AG10803 (cell line): Measurements from ENCODE around the gene SRCIN1.

Experiments used
- DNase-seq: peaks from one replicate; pipeline ENCODE4 v3.0.0; 2010; ENCODE audit warnings: low read depth
- H3K4me3 ChIP-seq: 2 replicates; pipeline ENCODE4 v1.5.1; 2011; ENCODE audit warnings: mild to moderate bottlenecking, low read length, control low read depth
- TF ChIP-seq, protein P1 (sequence below): conservative IDR thresholded peaks from 2 replicates; pipeline ENCODE4 v1.5.1; 2011; ENCODE audit warnings: mild to moderate bottlenecking, low read length, control low read depth, inconsistent platforms

Gene SRCIN1

DNA sequence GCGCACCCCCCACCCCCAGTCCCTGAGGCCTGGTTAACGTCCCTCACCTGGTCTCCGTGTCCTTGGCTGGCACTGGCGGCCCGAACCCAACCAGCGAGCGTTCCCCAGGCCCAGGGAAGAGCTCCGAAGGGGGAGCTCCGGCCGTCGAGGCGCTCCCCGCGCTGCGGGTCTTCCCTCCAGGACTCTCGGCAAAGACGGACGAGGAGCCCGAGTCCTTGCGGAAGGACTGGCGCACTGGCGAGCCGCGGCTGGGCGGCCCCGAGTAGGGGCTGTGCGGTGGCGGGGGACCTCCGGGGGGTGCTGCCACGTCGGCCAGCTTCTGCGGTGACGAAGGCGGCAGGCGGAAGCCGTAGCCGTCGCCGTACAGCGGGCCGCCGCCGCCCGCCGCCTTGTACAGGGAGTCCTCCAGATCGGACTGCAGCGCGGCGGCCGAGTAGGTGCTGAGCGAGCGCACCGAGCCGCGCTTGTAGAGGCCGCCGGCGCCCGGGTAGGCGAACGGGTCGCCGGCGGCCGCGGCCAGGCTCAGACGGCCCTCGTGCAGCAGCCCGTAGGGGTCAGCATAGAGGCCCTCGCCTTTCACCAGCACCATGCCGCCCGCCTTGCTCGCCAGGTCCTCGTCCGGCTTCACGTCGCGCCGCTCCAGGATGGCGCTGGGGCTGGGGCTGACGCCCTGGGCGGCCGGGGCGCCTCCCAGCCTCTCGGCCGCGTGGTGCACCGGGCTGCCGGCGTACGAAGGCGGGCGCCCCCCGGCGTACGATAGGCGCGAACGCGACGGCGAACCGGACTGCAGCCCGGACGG, 44.1 kb downstream of the SRCIN1 start:
- no peak for DNase-seq
- TF ChIP-seq, protein P1, sequence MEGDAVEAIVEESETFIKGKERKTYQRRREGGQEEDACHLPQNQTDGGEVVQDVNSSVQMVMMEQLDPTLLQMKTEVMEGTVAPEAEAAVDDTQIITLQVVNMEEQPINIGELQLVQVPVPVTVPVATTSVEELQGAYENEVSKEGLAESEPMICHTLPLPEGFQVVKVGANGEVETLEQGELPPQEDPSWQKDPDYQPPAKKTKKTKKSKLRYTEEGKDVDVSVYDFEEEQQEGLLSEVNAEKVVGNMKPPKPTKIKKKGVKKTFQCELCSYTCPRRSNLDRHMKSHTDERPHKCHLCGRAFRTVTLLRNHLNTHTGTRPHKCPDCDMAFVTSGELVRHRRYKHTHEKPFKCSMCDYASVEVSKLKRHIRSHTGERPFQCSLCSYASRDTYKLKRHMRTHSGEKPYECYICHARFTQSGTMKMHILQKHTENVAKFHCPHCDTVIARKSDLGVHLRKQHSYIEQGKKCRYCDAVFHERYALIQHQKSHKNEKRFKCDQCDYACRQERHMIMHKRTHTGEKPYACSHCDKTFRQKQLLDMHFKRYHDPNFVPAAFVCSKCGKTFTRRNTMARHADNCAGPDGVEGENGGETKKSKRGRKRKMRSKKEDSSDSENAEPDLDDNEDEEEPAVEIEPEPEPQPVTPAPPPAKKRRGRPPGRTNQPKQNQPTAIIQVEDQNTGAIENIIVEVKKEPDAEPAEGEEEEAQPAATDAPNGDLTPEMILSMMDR, result no peak
- H3K4me3 ChIP-seq, result no peak overlapping the region

DNA sequence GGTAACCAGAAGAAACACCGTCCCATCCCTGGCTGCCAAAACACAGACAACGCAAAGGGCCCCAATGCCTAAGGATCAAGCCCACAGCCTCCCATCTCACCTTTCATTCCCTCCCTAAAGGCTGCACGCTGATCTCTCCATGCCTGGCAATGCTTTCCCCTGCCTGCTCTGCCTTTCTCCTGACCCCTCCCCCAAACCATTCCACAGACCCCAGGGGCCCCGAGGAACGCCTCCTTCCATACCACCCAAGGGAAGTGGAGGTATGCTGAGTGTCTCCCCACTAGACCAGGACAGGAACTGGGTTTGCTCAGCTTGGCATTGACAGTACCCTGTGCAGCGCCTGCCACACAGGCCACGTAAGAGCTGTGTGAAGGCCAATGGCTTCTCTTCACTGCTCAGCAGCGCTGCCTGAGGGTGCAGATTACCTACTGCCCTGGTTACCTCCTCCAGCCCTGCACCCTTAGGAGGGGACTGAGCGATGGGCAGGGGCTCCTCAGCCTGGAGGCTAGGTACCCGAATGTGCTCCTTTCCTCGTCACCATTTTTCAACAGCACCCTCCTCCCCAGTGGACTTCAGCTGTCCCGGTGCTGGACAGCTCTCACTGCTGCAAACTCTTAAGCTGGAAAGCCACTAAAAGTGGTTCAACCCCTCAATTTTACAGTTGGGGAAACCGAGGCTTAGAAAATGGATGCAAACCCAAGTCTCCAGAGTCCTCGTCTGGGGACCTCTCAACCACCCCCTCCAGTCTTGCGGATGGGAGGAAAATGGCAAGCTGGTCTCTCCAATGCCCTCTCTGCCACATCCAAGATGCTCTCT, 45.0 kb downstream of the SRCIN1 start:
- DNase-seq, result peak; percentile 12
- TF ChIP-seq, protein P1, result no peak
- no peak overlapping the region for H3K4me3 ChIP-seq

DNA sequence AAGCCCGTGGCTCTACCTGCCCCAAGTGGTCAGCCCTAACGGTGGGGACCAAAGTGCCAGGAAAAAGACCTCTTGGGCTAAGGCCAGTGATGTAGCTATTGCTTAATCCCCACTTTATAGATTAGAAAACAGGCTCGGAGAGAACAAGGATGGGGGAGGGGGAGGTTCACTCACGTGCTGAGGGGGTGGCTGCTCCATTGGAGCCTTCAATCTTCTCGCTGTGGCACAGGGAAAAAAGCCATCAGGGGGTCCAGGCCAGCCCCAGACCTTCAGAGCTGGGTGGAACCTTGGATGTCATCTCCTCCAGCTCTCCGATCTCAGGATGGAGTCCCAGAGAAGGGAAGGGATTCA, 45.9 kb downstream of the SRCIN1 start:
- no peak for DNase-seq
- TF ChIP-seq, protein P1, result no peak
- no peak overlapping the region for H3K4me3 ChIP-seq

DNA sequence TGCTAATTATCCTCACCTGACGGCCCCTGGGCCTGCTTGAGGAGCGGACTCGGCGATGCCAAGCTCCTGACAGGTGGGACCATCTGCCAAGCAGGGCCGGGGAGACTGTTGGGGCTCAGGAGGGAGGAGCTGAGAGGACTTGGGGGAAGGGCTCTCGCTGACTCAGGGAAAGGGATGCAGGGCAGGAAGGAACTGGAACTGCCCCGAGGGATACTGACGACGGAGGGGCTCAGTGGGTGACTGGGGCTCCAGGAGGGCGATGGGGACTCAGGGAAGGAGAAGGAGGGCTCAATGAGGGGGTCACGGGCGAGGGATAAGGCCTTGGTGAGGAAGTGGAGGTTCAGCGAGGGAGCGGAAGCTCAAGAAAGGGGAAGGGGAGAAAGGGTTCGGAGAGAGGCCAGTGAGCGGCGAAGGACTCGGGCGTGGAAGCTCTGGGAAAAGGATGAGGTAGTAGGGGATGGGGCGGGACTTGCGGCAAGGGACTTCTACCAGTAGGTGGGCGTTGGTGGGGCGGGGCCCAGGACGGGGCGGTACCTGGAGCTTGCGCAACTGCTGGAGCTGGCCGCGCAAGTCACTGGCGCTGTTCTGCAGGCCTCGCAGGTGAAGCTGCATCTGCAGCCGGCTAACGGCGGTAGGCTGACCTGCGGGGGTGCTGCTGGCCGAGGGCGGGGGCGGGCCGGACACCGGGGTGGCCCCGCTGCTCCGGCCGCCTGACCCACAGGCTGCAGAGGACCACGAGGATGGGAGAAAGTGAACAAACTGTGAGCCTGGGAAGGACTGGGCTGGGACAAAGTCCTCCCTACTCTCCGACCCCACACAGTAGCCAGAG, 46.5 kb downstream of the SRCIN1 start:
- DNase-seq, result peak; percentile 24
- TF ChIP-seq, protein P1, result no peak
- no peak overlapping the region for H3K4me3 ChIP-seq

DNA sequence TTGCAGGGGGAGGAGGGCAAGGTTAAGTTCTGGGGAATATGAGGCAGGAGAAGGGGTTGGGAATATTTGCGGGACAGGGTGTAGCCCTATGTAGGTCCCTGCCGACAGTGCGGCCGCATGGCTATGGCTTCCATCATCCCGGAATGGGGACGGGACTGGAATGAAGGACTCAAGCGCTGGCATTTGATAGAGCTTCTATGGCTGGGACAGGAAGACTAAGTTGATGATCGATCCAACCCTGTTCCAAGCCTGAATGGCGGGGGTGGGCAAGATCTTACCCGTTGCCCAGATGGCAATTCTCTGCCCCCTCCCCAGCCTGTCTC, 47.1 kb downstream of the SRCIN1 start:
- peak overlapping the region; percentile 57 for H3K4me3 ChIP-seq
- DNase-seq, result no peak
- TF ChIP-seq, protein P1, result no peak

DNA sequence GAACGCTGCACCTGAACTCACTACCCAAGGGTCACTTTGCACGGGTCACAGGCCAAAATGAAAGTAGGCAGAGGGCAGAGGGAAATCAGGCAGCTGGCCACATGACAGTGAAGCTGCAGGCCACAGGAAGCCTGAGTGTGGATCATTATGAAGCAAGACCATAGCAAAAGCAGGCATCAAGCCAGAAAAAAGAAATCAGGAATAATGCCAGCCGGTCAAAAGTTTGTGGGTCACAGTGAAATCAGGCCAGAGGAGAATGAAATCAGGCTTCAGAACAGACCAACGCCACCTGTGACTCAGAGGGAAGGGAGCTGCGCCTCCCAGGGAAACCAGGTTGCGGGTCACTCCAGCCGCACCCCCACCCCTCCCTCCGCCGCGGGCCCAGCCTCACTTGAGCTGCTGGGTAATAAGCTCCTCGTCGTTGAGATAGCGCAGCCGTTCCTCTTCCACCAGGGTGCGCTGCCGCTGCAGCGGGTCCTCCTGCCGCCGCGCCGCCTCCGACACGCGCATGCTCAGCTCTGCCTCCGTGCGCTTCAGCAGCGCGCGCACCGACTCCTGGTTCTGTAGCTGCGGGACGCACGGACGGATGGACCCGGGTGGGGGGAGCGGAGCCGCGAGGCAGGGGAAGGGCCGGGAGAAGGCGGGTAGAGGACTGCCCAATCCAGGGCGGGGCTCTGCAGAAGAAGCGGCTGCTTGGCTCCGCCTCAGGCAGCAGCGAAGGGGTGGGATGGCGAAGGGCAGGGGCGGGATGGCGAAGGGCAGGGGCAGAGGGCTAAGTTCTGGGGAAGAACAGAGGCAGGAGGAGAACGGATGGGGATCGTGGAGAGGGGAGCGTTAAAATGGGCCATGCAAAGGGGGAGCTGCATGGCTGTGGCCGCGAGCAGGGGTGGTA, 47.7 kb downstream of the SRCIN1 start:
- H3K4me3 ChIP-seq, result peak overlapping the region; percentile 57
- TF ChIP-seq, protein P1, result peak; percentile 84
- peak; percentile 90 for DNase-seq
